ENCODE measurements around the gene TRPM7. TPM values are rescaled to one million over a fixed set of nuclear protein-coding genes. Genes with fewer than 3 reads are reported as not detected.

Gene TRPM7
- total and polyA plus RNA-seq, 2 of the 13 experiments (the other 11 are each of a cell fraction or from before 2014, with no cell fraction given), result 11.0 to 36.0 TPM

GRCh38 chr15:50702762-50703334 is 16.3 kb upstream of the TRPM7 start:
- CTCF ChIA-PET (ENCODE audit: low intra/inter-chr PET ratio, low total read pairs), result no interaction called here
- no peak overlapping the region for H3K4me3 ChIP-seq (replicated peaks in 1 of 3; ENCODE audit: insufficient read depth in 1 of 3, low read depth in 2 of 3, low read length in 3 of 3)
- 88% methylated on average over 1 of the region's 1 CpG for WGBS (ENCODE audit: low lambda C conversion rate)
- FAIRE-seq (no peak), ATAC-seq (no peak), DNase-seq (ENCODE audit: low spot score) (no peak)
- H3K4me2 ChIP-seq (ENCODE audit: low read depth, low read length), result no peak overlapping the region
- BruUV-seq (replicated peaks), result no TSS peak
- no peaks in the 10 kb centered on the region for H3K27me3 ChIP-seq (ENCODE audit: control insufficient read depth in 1 of 2, insufficient read depth in 2 of 2, low read length in 2 of 2)
- intact Hi-C loops (cut with micrococcal nuclease; ENCODE audit: unreplicated experiment) (no loop called here), in situ Hi-C loops (cut with HindIII; ENCODE audit: extremely low pct_ligation_motif_present, low pct_unique_long_range_greater_than_20kb) (no loop called here)
- no peak overlapping the region for H2AFZ ChIP-seq (ENCODE audit: low read length)
- peaks cover 0 to 4% of the 10 kb centered on the region in 2 experiments; a peak in 2 of 5 replicates for H3K36me3 ChIP-seq (replicated peaks in 1 of 2; ENCODE audit: control insufficient read depth in 1 of 2, insufficient read depth in 2 of 2, low read length in 2 of 2)
- H4K20me1 ChIP-seq (ENCODE audit: insufficient read depth, low read length), result no peaks in the 10 kb centered on the region
- no peaks in the 10 kb centered on the region for H3K4me1 ChIP-seq (ENCODE audit: insufficient read depth, low read length)
- TF ChIP-seq POLR2AphosphoS2 (IDR thresholded peaks at IDR 0.05; ENCODE audit: low read depth, low read length) (no peak), ZNF569 (CRISPR knock-in tag; IDR thresholded peaks at IDR 0.05; ENCODE audit: borderline replicate concordance) (no peak), NFE2L1 (CRISPR knock-in tag; IDR thresholded peaks at IDR 0.05; ENCODE audit: borderline replicate concordance) (no peak)
- POLR2A ChIA-PET, result no interaction called here
- no peaks in the 10 kb centered on the region for H3K79me2 ChIP-seq (ENCODE audit: insufficient read depth, low read length)
- no peaks in the 10 kb centered on the region for H3K9me3 ChIP-seq (ENCODE audit: low read length)
- H3K9ac ChIP-seq (ENCODE audit: insufficient read depth, low read depth, low read length), result no peak overlapping the region
- no peak overlapping the region for H3K27ac ChIP-seq (ENCODE audit: extremely low read length, insufficient read depth, low read length)

- ChIA-PET CTCF (ENCODE audit: low intra/inter-chr PET ratio, low total read pairs) (no interaction called here), POLR2A (no interaction called here)
- Histone ChIP-seq H3K4me1 (ENCODE audit: insufficient read depth, low read length) (no peaks in the 10 kb centered on the region), H2AFZ (ENCODE audit: low read length) (no peak overlapping the region), H3K79me2 (ENCODE audit: insufficient read depth, low read length) (no peaks in the 10 kb centered on the region), H3K9me3 (ENCODE audit: low read length) (no peaks in the 10 kb centered on the region), H3K4me2 (ENCODE audit: low read depth, low read length) (no peak overlapping the region), H3K27ac (ENCODE audit: extremely low read length, insufficient read depth, low read length) (no peak overlapping the region), H4K20me1 (ENCODE audit: insufficient read depth, low read length) (no peaks in the 10 kb centered on the region), H3K9ac (ENCODE audit: insufficient read depth, low read depth, low read length) (no peak overlapping the region), H3K27me3 (ENCODE audit: control insufficient read depth in 1 of 2, insufficient read depth in 2 of 2, low read length in 2 of 2) (no peaks in the 10 kb centered on the region), H3K4me3 (replicated peaks in 1 of 3; ENCODE audit: insufficient read depth in 1 of 3, low read depth in 2 of 3, low read length in 3 of 3) (no peak overlapping the region), H3K36me3 (replicated peaks in 1 of 2; ENCODE audit: control insufficient read depth in 1 of 2, insufficient read depth in 2 of 2, low read length in 2 of 2) (no peaks in the 10 kb centered on the region)
- TF ChIP-seq ZKSCAN8 (CRISPR knock-in tag; IDR thresholded peaks at IDR 0.05; ENCODE audit: borderline replicate concordance) (no peak), ZNF670 (CRISPR knock-in tag; IDR thresholded peaks at IDR 0.05; ENCODE audit: borderline replicate concordance) (no peak), ATF5 (CRISPR knock-in tag; IDR thresholded peaks at IDR 0.05; ENCODE audit: low read depth) (no peak), ZNF160 (CRISPR knock-in tag; IDR thresholded peaks at IDR 0.05) (no peak), SMAD1 (CRISPR knock-in tag; IDR thresholded peaks at IDR 0.05; ENCODE audit: borderline replicate concordance, low read depth) (no peak), ATF2 (CRISPR knock-in tag; IDR thresholded peaks at IDR 0.05) (no peak), LRRFIP1 (CRISPR knock-in tag; conservative IDR thresholded peaks at IDR 0.05) (no peak), XRCC5 (optimal IDR thresholded peaks at IDR 0.05; ENCODE audit: low read length) (no peak)
- DNase-seq (ENCODE audit: low spot score) (no peak), ATAC-seq (no peak), FAIRE-seq (no peak)
- WGBS (ENCODE audit: low lambda C conversion rate), result 97% methylated on average over 8 of the region's 8 CpGs
- in situ Hi-C loops (cut with HindIII; ENCODE audit: extremely low pct_ligation_motif_present, low pct_unique_long_range_greater_than_20kb), result no loop called here
- intact Hi-C loops (cut with micrococcal nuclease; ENCODE audit: unreplicated experiment), result no loop called here
- BruUV-seq (replicated peaks), result no TSS peak
Measured at GRCh38 chr15:50698101-50698500, 11.5 kb upstream of the TRPM7 start.
